Esophagus muscularis mucosa (tissue), 4 donors: Measurements from ENCODE around the gene CARD14. TPM values are rescaled to one million over a fixed set of nuclear protein-coding genes. Genes with fewer than 3 reads are reported as not detected.
"Not testable (repeated sequence)": the region's sequence is repeated elsewhere in the genome, so short reads cannot be mapped to it uniquely, and the experiment has no call there.

Source experiments
- DNase-seq: peaks from one replicate; pipeline ENCODE4 v3.0.0-alpha.2; 2017; ENCODE audit errors: extremely low spot score
- H3K27ac ChIP-seq, 4 donors: fragments of 200-600 bp; sonication (generic); replicated peaks in 1 of 4; 1 replicate in 3 of 4; 2 replicates in 1 of 4; pipeline ENCODE4 v1.5.1; 2016 to 2019; ENCODE audit warnings: mild to moderate bottlenecking in 1 of 4
- H3K27me3 ChIP-seq, 4 donors: fragments of 200-600 bp; sonication (generic); one replicate each; pipeline versions ENCODE4 v1.5.1 to v1.6.0; 2016 to 2019
- H3K36me3 ChIP-seq, 4 donors: fragments of 200-600 bp; sonication (generic); one replicate each; pipeline ENCODE4 v1.5.1; 2016 to 2019
- H3K4me1 ChIP-seq, 4 donors: fragments of 200-600 bp; sonication (generic); one replicate each; pipeline ENCODE4 v1.5.1; 2016 to 2019
- H3K4me3 ChIP-seq, 4 donors: fragments of 200-600 bp; sonication (generic); 1 replicate in 2 of 4; 2 replicates in 2 of 4; pipeline ENCODE4 v1.5.1; 2016 to 2019; ENCODE audit warnings: mild to moderate bottlenecking in 4 of 4, moderate library complexity in 1 of 4
- H3K9me3 ChIP-seq, 4 donors: fragments of 200-600 bp; sonication (generic); 1 replicate in 3 of 4; 2 replicates in 1 of 4; pipeline ENCODE4 v1.5.1; 2016 to 2019
- EP300 ChIP-seq: sonication (generic); formaldehyde crosslinking; IDR thresholded peaks from one replicate; pipeline ENCODE4 v1.6.1; 2017; ENCODE audit warnings: antibody characterized with exemption
- POLR2A ChIP-seq: fragments of 450-650 bp; IDR thresholded peaks from one replicate; pipeline ENCODE4 v1.6.1; 2017; ENCODE audit warnings: antibody characterized with exemption, moderate library complexity, mild to moderate bottlenecking, low read depth
- POLR2AphosphoS5 ChIP-seq, 2 donors: sonication (generic); formaldehyde crosslinking; IDR thresholded peaks; one replicate each; pipeline ENCODE4 v1.6.1; 2017; ENCODE audit warnings: antibody characterized with exemption in 2 of 2
- WGBS: methylation state at CpG from one replicate; pipeline ENCODE4 v1.1.5; 2018; 5-methylcytosine and 5-hydroxymethylcytosine counted together
- intact Hi-C: fragments of 100-400 bp; cut with DNase I; formaldehyde crosslinking; loops from one replicate; pipeline ENCODE4 v1.15.1; 2023
- total RNA-seq, 4 donors: library from RNA; depleted of rRNA; stranded (reverse); fragments of >200 nt; gene quantifications; one replicate each; pipeline versions ENCODE4 v1.1.0 to v1.2.1, GENCODE V29; 2016
- TF ChIP-seq, protein P1 (sequence below), 3 experiments: fragments of 200-600 bp in 2 of 3; fragments of 450-650 bp in 1 of 3; sonication (generic) in 2 of 3; IDR thresholded peaks; one replicate each; pipeline ENCODE4 v1.5.1; 2017 to 2019; ENCODE audit warnings: antibody characterized with exemption in 3 of 3, mild to moderate bottlenecking in 2 of 3, moderate library complexity in 1 of 3

Gene CARD14
- total RNA-seq, 4 donors from 2014 or later = 0.23 to 0.33 (median 0.32) TPM; not detected in 1

DNA sequence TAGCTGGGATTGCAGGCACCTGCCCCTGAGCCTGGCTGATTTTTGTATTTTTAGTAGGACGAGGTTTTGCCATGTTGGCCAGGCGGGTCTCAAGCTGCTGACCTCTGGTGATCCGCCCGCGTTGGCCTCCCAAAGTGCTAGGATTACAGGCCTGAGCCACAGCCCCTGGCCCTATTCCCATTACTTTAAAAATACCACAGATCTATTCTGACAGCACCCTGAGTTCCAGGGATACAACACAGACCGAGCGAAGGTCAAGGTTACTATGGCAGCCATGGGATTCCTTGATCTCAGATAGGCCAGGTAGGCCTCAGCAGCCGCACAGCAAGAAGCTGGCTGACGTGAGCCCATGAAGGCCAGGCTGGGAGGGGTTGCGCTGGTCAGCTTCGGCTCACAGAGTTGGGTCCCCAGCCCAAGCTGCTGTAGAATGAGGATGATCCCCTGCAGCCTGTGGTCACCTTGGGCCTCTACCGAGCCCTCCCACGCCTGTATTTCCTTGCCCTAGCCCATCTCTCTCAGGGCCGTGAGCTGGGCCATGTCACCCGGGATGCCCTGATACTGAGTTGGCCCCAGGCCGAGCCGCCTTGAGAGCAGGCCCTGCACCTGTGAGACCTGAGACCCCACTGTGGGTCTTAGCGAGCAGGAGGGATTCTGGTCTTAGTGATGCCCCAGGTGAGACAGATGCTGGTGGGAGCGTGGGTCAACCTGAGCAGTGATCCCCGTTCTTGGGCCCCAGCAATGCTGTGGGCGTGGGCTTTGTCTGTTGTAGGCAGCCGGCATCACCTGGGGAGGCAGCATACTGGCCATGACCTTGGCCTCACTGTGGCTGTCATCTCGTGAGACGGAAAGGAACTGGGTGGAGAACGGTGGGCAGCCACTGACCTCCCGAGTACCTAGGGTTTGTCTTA lies 74.0 kb downstream of the CARD14 start:
- Histone ChIP-seq H3K27ac (no peak overlapping the region), H3K4me1 (no peaks in the 10 kb centered on the region), H3K9me3 (no peaks in the 10 kb centered on the region), H3K27me3 (no peaks in the 10 kb centered on the region), H3K4me3 (no peak overlapping the region), H3K36me3 (peaks cover 37 to 97% (median 76%) of the 10 kb centered on the region in 4 donors)
- no peak for TF ChIP-seq EP300
- TF ChIP-seq POLR2A = no peak
- TF ChIP-seq, protein P1, sequence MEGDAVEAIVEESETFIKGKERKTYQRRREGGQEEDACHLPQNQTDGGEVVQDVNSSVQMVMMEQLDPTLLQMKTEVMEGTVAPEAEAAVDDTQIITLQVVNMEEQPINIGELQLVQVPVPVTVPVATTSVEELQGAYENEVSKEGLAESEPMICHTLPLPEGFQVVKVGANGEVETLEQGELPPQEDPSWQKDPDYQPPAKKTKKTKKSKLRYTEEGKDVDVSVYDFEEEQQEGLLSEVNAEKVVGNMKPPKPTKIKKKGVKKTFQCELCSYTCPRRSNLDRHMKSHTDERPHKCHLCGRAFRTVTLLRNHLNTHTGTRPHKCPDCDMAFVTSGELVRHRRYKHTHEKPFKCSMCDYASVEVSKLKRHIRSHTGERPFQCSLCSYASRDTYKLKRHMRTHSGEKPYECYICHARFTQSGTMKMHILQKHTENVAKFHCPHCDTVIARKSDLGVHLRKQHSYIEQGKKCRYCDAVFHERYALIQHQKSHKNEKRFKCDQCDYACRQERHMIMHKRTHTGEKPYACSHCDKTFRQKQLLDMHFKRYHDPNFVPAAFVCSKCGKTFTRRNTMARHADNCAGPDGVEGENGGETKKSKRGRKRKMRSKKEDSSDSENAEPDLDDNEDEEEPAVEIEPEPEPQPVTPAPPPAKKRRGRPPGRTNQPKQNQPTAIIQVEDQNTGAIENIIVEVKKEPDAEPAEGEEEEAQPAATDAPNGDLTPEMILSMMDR (IDR thresholded peaks at IDR 0.05) = no peak
- no peak for TF ChIP-seq POLR2AphosphoS5 (IDR thresholded peaks at IDR 0.05)
- DNase-seq = no peak
- intact Hi-C loops = no loop called here
- 91% methylated on average over 16 of the region's 26 CpGs for WGBS

GRCh38 chr17:80244448-80244847 lies 74.6 kb downstream of the CARD14 start:
- H3K4me1 ChIP-seq, DNase-seq, H3K9me3 ChIP-seq, intact Hi-C loops, H3K27ac ChIP-seq, H3K27me3 ChIP-seq, H3K4me3 ChIP-seq: not testable (repeated sequence)
- peaks cover 37 to 100% (median 82%) of the 10 kb centered on the region in 4 donors for H3K36me3 ChIP-seq
- WGBS = 93% methylated on average over 5 of the region's 6 CpGs

DNA sequence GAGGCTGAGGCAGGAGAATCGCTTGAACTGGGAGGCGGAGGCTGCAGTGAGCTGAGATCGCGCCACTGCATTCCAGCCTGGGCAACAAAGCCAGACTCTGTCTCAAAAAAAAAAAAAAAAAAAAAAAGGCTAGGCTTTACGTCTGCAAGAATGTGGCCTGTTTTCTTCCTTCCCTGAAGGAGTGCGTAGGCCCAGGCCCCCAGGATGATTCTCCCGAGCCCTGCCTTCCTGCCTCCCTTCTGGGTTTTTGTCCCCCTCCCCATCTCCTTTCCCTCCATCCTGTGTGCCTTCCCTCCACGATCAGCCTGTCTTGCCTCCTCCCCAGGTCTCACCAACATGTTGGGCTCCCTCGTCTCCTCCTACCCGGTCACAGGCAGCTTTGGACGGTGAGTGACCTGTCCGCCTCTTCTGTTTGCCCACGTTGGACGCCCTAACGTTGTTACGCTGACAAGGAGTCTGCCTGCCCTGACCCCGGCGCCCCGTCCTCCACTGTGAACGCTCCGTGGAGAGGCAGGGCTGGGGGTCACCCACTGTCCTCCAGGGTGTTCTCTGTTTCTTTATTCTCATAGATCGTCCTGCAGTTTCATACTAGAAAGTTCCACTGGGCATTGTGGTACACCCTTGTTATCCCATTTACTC lies 75.2 kb downstream of the CARD14 start:
- TF ChIP-seq POLR2A (no peak), EP300 (no peak), POLR2AphosphoS5 (IDR thresholded peaks at IDR 0.05) (no peak)
- TF ChIP-seq, protein P1 (IDR thresholded peaks at IDR 0.05) = no peak
- Histone ChIP-seq H3K36me3 (peaks cover 37 to 100% (median 81%) of the 10 kb centered on the region in 4 donors), H3K9me3 (no peaks in the 10 kb centered on the region), H3K27me3 (no peaks in the 10 kb centered on the region), H3K4me1 (no peaks in the 10 kb centered on the region), H3K27ac (no peak overlapping the region), H3K4me3 (no peak overlapping the region)
- DNase-seq = no peak
- intact Hi-C loops = no loop called here
- WGBS = 86% methylated on average over 22 of the region's 22 CpGs

GRCh38 chr17:80245566-80246265 lies 75.9 kb downstream of the CARD14 start:
- Histone ChIP-seq H3K9me3 (no peaks in the 10 kb centered on the region), H3K27ac (no peak overlapping the region), H3K36me3 (peaks cover 37 to 100% (median 77%) of the 10 kb centered on the region in 4 donors), H3K4me1 (no peaks in the 10 kb centered on the region), H3K4me3 (no peak overlapping the region), H3K27me3 (no peaks in the 10 kb centered on the region)
- intact Hi-C loops = no loop called here
- 92% methylated on average over 21 of the region's 27 CpGs for WGBS
- no peak for DNase-seq
- TF ChIP-seq, protein P1 (IDR thresholded peaks at IDR 0.05) = no peak
- no peak for TF ChIP-seq EP300
- no peak for TF ChIP-seq POLR2A
- no peak for TF ChIP-seq POLR2AphosphoS5 (IDR thresholded peaks at IDR 0.05)

DNA sequence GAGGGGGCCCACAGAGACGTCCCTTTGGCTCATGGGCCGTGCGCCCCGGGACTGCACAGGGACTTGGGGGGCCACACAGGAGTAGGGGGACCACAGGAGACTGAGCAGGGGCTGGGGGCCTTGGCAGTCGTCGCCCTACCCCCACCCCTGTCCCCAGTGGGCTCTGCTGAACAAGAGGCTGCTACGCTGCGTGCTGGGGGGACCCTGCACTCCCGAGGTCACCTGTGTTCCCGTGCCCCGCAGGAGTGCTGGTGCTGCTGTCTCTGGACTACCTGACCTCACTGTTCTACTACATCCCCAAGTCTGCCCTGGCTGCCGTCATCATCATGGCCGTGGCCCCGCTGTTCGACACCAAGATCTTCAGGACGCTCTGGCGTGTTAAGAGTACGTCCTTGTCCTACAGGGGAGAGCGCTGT lies 76.4 kb downstream of the CARD14 start:
- peaks cover 34 to 100% (median 75%) of the 10 kb centered on the region in 4 donors for H3K36me3 ChIP-seq
- H3K4me1 ChIP-seq = no peaks in the 10 kb centered on the region
- H3K27ac ChIP-seq = no peak overlapping the region
- 91% methylated on average over 18 of the region's 19 CpGs for WGBS
- no peak for DNase-seq
- H3K27me3 ChIP-seq = no peaks in the 10 kb centered on the region
- H3K9me3 ChIP-seq = no peaks in the 10 kb centered on the region
- no peak for TF ChIP-seq POLR2A
- H3K4me3 ChIP-seq = no peak overlapping the region
- intact Hi-C loops = no loop called here
